Tibial nerve (tissue), 4 donors: ENCODE results near the gene ODAD3. TPM values are rescaled to one million over a fixed set of nuclear protein-coding genes. Genes with fewer than 3 reads are reported as not detected.

Experiments used
- DNase-seq, 2 donors: peaks; one replicate each; pipeline ENCODE4 v3.0.0-alpha.2; 2019; ENCODE audit warnings: low spot score in 2 of 2
- H3K27ac ChIP-seq, 4 donors: fragments of 200-600 bp; sonication (generic) in 3 of 4; one replicate each; pipeline ENCODE4 v1.5.1; 2017 to 2019; ENCODE audit warnings: mild to moderate bottlenecking in 1 of 4
- H3K27me3 ChIP-seq, 2 donors: fragments of 200-600 bp; sonication (generic) in 1 of 2; one replicate each; pipeline versions ENCODE4 v1.5.1 to v1.6.0; 2017 to 2019
- H3K36me3 ChIP-seq, 3 donors: fragments of 200-600 bp; sonication (generic); one replicate each; pipeline ENCODE4 v1.5.1; 2018 to 2019
- H3K4me1 ChIP-seq, 4 donors: fragments of 200-600 bp; sonication (generic) in 3 of 4; one replicate each; pipeline ENCODE4 v1.5.1; 2017 to 2019
- H3K4me3 ChIP-seq, 4 donors: fragments of 200-600 bp; sonication (generic) in 3 of 4; one replicate each; pipeline ENCODE4 v1.5.1; 2017 to 2019; ENCODE audit warnings: mild to moderate bottlenecking in 1 of 4, moderate library complexity in 1 of 4
- H3K9me3 ChIP-seq, 4 donors: fragments of 200-600 bp; sonication (generic) in 3 of 4; one replicate each; pipeline ENCODE4 v1.5.1; 2017 to 2019
- CTCF ChIP-seq, 5 experiments: fragments of 200-600 bp in 3 of 5; fragments of 450-650 bp in 2 of 5; sonication (generic) in 3 of 5; IDR thresholded peaks; one replicate each; pipeline ENCODE4 v1.5.1; 2016 to 2019; ENCODE audit warnings: antibody characterized with exemption in 5 of 5, mild to moderate bottlenecking in 3 of 5, moderate library complexity in 2 of 5
- EP300 ChIP-seq, 2 donors: sonication (generic); formaldehyde crosslinking; IDR thresholded peaks; one replicate each; pipeline ENCODE4 v1.6.1; 2017; ENCODE audit warnings: antibody characterized with exemption in 2 of 2, mild to moderate bottlenecking in 1 of 2
- POLR2A ChIP-seq, 2 donors: fragments of 450-650 bp; IDR thresholded peaks; one replicate each; pipeline ENCODE4 v1.6.1; 2017; ENCODE audit warnings: antibody characterized with exemption in 2 of 2, mild to moderate bottlenecking in 2 of 2, moderate library complexity in 2 of 2
- WGBS, 2 donors: methylation state at CpG; one replicate each; pipeline ENCODE4 v1.1.5; 2018; 5-methylcytosine and 5-hydroxymethylcytosine counted together
- total RNA-seq, 4 donors: library from RNA; depleted of rRNA; stranded (reverse); fragments of >200 nt; gene quantifications; one replicate each; pipeline ENCODE4 v1.1.0, GENCODE V29; 2016

Gene ODAD3
- total RNA-seq, 4 donors from 2014 or later = 0.42 to 1.3 TPM; not detected in 2

- 88% methylated on average over 28 of the region's 28 CpGs for WGBS, 2 donors
- no peak overlapping the region for H3K27ac ChIP-seq
- TF ChIP-seq CTCF (IDR thresholded peaks at IDR 0.05) (no peak), EP300 (IDR thresholded peaks at IDR 0.05) (no peak), POLR2A (IDR thresholded peaks at IDR 0.05) (no peak)
- no peaks in the 10 kb centered on the region for H3K9me3 ChIP-seq
- no peak for DNase-seq
- peaks cover 0 to 24% (median 17%) of the 10 kb centered on the region in 4 donors for H3K4me1 ChIP-seq
- peaks cover 0 to 35% of the 10 kb centered on the region in 2 donors for H3K27me3 ChIP-seq
- H3K36me3 ChIP-seq = no peaks in the 10 kb centered on the region
- H3K4me3 ChIP-seq = no peak overlapping the region
Observed at GRCh38 chr19:11425719-11426457, 9.0 kb downstream of the ODAD3 start.

GRCh38 chr19:11423791-11424181, 11.1 kb downstream of the ODAD3 start:
- no peak for DNase-seq
- peaks cover 0 to 44% (median 27%) of the 10 kb centered on the region in 4 donors for H3K4me1 ChIP-seq
- 14 to 19% methylated on average over 19 to 21 of the region's 22 CpGs for WGBS, 2 donors

GRCh38 chr19:11423164-11423790, 11.6 kb downstream of the ODAD3 start:
- peaks cover 0 to 49% (median 29%) of the 10 kb centered on the region in 4 donors for H3K4me1 ChIP-seq
- H3K4me3 ChIP-seq = no peak overlapping the region
- H3K27me3 ChIP-seq = peaks cover 0 to 60% of the 10 kb centered on the region in 2 donors
- no peak for TF ChIP-seq CTCF (IDR thresholded peaks at IDR 0.05)
- no peak for TF ChIP-seq POLR2A (IDR thresholded peaks at IDR 0.05)
- TF ChIP-seq EP300 (IDR thresholded peaks at IDR 0.05) = no peak
- no peaks in the 10 kb centered on the region for H3K9me3 ChIP-seq
- H3K27ac ChIP-seq = no peak overlapping the region
- DNase-seq = no peak
- H3K36me3 ChIP-seq = no peaks in the 10 kb centered on the region
- 42% methylated on average over 27 of the region's 27 CpGs for WGBS, 2 donors

More at GRCh38 chr19:11423791-11424181, 11.1 kb downstream of the ODAD3 start:
- no peaks in the 10 kb centered on the region for H3K36me3 ChIP-seq
- H3K27me3 ChIP-seq = peaks cover 0 to 55% of the 10 kb centered on the region in 2 donors
- no peak for TF ChIP-seq EP300 (IDR thresholded peaks at IDR 0.05)
- no peak overlapping the region for H3K27ac ChIP-seq
- no peak overlapping the region for H3K4me3 ChIP-seq
- no peaks in the 10 kb centered on the region for H3K9me3 ChIP-seq

GRCh38 chr19:11422163-11423065, 12.5 kb downstream of the ODAD3 start:
- Histone ChIP-seq H3K4me1 (peaks cover 0 to 51% (median 29%) of the 10 kb centered on the region in 4 donors), H3K27ac (no peak overlapping the region), H3K4me3 (peak overlapping the region in 2 of 4 donors; percentile 26 to 40), H3K36me3 (no peaks in the 10 kb centered on the region), H3K27me3 (peaks cover 0 to 62% of the 10 kb centered on the region in 2 donors), H3K9me3 (no peaks in the 10 kb centered on the region)
- peak; percentile 41 to 56 for DNase-seq
- TF ChIP-seq POLR2A (IDR thresholded peaks at IDR 0.05) (no peak), CTCF (IDR thresholded peaks at IDR 0.05) (no peak), EP300 (IDR thresholded peaks at IDR 0.05) (no peak)
- 15 to 16% methylated on average over 35 to 45 of the region's 56 CpGs for WGBS, 2 donors

GRCh38 chr19:11421371-11422098, 13.4 kb downstream of the ODAD3 start:
- no peaks in the 10 kb centered on the region for H3K9me3 ChIP-seq

More at GRCh38 chr19:11421371-11422098, 13.4 kb downstream of the ODAD3 start:
- 20% methylated on average over 14 to 36 of the region's 36 CpGs for WGBS, 2 donors
- peaks cover 0 to 69% of the 10 kb centered on the region in 2 donors for H3K27me3 ChIP-seq
- no peak for DNase-seq
- peak overlapping the region in 2 of 4 donors; percentile 36 to 40 for H3K4me3 ChIP-seq
- H3K36me3 ChIP-seq = no peaks in the 10 kb centered on the region
- TF ChIP-seq CTCF (IDR thresholded peaks at IDR 0.05) (no peak), EP300 (IDR thresholded peaks at IDR 0.05) (no peak), POLR2A (IDR thresholded peaks at IDR 0.05) (no peak)
- H3K27ac ChIP-seq = peak overlapping the region in 1 of 4 donors; percentile 50
- H3K4me1 ChIP-seq = peaks cover 0 to 51% (median 29%) of the 10 kb centered on the region in 4 donors
